Suppressor macrophage treated with lipopolysaccharide for 1 hour (primary cell): Measurements from ENCODE around the gene PTPRF.
"Not testable (repeated sequence)": the region's sequence is repeated elsewhere in the genome, so short reads cannot be mapped to it uniquely, and the experiment has no call there.

Experiments
- DNase-seq, 3 donors: peaks; one replicate each; pipeline ENCODE4 v3.0.0-alpha.2; 2020 to 2022

PTPRF gene

DNA sequence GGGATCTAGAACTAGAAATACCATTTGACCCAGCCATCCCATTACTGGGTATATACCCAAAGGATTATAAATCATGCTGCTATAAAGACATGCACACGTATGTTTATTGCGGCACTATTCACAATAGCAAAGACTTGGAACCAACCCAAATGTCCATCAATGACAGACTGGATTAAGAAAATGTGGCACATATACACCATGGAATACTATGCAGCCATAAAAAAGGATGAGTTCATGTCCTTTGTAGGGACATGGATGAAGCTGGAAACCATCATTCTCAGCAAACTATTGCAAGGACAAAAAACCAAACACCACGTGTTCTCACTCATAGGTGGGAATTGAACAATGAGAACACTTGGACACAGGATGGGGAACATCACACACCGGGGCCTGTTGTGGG, 107.7 kb downstream of the PTPRF start:
- DNase-seq, result not testable (repeated sequence)

DNA sequence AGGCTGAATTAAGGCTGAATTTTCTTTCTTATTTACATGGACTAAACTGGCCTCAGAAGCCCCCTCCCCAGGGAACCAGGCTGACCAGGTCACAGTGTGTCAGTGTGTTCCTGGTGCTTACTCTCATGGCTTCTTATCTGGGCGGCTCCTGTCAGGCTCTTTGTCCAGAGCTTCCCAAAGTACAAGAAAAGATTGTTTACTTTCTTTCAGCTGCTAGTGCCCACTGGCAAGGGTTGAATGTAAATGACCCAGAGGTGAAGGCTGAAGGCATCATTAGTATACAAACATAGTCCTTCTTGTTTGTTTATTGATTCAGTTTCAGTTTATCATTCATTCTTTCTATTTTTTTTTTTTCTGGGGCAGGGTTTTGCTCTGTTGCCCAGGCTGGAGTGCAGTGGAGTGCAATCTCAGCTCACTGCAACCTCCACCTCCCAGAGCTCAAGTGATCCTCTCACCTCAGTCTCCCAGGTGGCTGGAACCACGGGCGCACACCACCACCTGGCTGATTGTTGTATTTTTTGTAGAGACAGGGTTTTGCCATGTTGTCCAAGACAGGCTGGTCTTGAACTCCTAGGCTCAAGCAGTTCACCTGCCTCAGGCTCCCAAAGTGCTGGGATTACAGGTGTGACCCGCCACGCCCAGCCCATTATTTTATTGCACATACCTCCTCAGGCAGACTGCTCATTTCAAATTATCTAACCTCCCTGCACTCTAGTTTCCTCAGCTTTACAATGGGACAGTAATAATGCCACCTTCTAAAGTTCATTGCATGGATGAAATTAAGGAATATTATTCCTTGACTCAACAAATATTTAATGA, 109.5 kb downstream of the PTPRF start:
- no peak for DNase-seq

DNA sequence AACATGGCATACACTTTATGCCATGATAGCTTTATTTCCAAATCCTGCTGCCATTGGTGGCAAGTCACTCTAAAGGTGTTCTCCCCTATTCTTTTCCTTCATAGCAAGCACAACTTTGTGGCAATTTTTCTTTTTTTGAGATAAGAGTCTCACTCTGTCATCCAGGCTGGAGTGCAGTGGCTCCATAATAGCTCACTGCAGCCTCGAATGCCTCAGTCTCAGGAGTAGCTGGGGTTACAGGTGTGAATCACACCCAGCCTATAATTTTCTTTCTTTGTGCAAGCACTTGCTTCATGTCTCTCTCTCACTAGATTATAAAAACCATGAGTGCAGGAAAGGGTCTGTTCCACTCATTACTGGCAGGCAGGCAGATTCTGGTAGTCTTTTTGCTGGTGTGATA, 113.9 kb downstream of the PTPRF start:
- no peak for DNase-seq

DNA sequence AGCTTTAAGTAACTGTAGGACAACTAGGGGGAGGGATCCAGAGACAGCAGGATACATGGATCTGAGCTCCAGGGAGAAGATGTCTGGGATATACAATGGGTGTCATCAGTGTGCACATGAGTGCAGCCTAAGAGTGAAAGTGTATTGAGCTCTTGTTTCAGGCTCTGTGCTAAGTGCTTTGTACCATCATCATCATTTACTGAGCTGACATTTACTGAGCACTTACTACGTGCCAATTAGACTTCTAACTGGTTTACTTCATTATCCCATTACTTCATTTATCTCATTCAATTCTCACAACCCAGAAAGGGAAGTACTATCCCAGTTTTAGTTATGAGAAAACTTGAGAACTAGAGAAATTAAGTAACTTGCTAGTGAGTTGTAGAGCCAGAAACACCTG, 114.8 kb downstream of the PTPRF start:
- no peak for DNase-seq

GRCh38 chr1:43647331-43647730, 116.6 kb downstream of the PTPRF start:
- DNase-seq, result not testable (repeated sequence)

GRCh38 chr1:43648221-43648847, 117.7 kb downstream of the PTPRF start:
- DNase-seq, result peak; percentile 48 to 51 (median 51)

DNA sequence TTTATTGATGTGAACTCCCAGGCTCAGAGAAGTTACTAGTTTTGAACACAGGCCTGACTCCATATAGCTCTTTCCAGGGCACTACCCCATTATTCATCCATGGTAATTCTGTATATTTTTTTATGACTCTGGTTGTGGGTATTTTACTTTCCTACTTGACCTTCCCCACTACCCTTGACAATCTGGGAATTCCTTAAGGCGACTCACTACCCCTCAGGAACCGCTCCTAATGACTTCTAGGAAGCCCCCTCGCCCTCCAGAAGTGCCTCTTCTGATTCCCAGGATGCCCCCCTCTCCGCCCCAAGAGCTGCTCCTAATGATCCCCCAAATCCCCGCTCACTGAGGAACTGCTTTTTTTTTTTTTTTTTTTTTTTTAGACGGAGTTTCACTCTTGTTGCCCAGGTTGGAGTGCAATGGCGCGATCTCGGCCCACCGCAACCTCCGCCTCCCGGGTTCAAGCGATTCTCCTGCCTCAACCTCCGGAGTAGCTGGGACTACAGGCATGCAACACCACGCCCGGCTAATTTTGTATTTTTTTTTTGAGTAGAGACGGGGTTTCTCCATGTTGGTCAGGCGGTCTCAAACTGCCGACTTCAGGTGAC, 118.3 kb downstream of the PTPRF start:
- DNase-seq, result peak; percentile 71 to 81 (median 81)

GRCh38 chr1:43650310-43651085, 119.8 kb downstream of the PTPRF start:
- DNase-seq, result peak; percentile 96 to 98 (median 97)

- no peak for DNase-seq
These were observed 120.5 kb downstream of the PTPRF start for GRCh38 chr1:43651188-43651587.

DNA sequence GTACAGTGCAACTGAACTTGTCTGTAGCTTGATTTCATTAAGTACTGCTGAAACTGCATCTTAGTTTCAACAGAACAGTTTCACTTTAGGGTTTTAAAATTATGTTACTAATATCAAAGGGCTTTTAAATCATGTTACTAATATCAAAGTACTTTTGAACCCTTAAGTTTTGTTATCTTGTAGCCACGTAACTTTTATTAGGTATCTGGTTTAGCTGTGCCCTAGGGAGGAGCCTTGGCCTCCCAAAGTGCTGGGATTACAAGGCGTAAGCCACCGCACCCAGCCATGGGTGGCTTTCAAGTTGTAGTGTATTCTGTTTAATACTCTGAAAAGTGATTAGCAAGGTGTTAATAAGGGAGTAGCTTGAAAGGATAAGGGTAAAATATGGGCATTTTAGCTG, 121.2 kb downstream of the PTPRF start:
- no peak for DNase-seq

DNA sequence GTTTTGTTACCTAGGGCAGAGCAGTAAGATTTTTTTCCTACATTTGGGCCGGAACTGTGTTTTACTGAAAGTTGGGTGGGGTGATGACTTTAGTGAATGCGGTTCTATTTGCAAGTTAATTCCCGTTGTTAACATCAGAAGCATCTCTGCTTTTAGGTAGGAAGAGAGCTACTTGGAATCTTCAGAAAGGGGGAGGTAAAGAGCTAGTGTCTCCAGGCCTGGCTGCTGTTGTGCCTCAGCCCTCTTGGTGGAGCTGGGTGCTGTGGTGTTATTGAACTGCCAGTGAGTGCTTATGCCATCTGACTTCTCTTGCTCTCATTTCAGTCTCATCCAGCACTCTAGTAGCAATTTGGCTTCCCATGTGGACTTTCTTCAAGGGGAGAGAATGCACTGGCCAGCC, 122.7 kb downstream of the PTPRF start:
- DNase-seq, result peak in 1 of 3 donors; percentile 11

- no peak for DNase-seq
These were observed 123.2 kb downstream of the PTPRF start for GRCh38 chr1:43653893-43654292.

DNA sequence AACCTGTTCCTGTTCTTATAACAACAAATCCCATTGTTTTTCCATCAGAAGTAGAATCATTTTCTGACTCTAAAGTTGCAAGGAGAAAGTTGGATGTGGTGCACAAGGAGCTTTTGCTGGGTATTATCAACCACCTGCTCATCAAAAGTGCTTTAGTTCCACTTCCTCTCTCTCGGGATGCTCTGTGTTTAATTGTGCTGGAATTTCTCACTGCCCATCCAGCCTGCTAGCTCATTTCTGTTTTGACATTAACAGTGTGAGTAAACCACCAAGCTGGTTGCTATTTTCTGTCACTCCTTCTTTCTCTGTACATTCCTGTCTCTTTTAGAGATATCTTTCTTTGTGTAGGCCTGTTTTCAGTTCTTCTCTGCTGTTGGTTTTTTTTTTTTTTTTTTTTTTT, 125.3 kb downstream of the PTPRF start:
- DNase-seq, result no peak

DNA sequence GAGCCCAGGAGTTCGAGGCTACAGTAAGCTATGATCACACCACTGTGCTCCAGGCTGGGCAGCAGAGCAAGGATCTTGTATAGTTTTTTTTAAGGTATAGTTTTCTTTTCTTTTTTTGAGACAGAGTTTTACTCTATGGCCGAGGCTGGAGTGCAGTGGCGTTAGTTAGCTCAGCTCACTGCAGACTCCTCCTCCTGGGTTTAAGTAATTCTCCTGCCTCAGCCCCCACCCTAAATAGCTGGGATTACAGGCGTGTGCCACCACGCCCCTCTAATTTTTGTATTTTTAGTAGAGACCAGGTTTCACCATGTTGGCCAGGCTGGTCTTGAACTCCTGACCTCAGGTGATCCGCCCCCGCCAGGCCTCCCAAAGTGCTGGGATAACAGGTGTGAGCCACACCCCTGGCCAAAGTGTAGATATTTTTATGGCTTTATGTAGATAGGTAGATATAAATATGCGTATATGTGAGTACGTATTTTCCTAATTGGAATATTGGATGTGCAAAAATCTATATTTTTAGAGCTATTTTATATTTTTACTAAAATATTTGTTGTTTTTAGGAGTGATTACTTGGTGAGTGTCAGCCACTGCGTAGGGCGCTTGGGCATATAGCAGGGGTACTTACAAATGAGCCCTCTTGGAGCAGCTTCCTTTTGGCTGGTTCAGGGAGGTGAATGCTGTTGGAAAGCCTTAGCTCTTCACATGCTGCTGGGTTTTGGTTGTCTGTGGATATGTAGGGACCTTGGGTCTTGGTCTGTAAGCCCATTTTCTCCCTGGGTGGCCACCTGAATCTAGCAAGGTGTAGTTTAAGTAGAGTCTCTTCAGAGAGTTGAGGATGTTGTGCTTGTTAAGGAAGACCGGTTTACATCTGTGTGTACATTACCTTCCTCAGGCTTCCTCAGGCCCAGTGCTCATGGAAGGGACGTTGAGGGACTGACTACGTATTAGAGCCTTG, 128.8 kb downstream of the PTPRF start:
- DNase-seq, result no peak

GRCh38 chr1:43660355-43660754, 129.7 kb downstream of the PTPRF start:
- no peak for DNase-seq

DNA sequence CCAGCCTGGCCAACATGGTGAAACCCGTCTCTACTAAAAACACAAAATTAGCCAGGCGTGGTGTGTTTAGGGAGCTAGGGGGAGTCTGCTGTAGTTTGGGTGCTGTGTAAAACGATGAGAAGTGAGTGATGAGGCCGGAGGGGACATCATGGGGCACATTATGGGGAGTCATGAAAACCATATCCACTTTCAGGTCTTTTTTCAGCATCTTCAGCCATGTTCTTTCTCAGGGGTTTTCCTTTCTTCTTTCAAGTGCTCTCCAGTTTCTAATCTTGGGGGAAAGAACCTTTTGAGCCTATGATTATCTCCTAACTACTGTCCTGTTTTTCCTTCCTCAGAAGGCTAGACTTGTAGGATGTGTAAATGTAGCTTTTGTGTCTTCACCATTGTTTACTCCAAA, 133.7 kb downstream of the PTPRF start:
- DNase-seq, result no peak

DNA sequence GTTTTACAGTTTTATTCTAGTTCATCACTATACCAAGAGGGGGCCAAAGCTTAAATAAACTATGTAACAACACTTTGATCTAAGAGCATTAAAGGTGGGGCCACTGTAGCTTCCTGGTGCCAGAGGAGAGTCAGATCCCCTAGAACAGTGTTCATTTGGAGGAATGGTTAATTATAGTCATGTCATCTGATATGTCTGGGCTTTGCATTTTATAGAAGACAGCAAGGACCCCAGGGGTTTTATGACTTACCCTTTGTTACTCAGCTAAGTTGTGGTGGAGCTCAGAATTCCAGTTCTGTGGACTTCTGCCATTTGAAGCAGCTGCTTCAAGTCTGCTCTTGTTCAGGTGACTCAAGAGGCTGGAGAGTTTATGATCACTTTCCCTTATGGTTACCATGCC, 135.9 kb downstream of the PTPRF start:
- DNase-seq, result no peak

- no peak for DNase-seq
These were observed 138.3 kb downstream of the PTPRF start for GRCh38 chr1:43668956-43669355.

GRCh38 chr1:43669878-43670277, 139.2 kb downstream of the PTPRF start:
- DNase-seq, result no peak

GRCh38 chr1:43671193-43671592, 140.5 kb downstream of the PTPRF start:
- DNase-seq, result no peak

GRCh38 chr1:43671626-43672330, 141.1 kb downstream of the PTPRF start:
- no peak for DNase-seq
